GM20000 (cell line): ENCODE measurements around the gene PROM1.

Source experiments
- DNase-seq: peaks from one replicate; pipeline ENCODE4 v3.0.0; 2012; ENCODE audit warnings: low spot score
- TF ChIP-seq, protein P1 (sequence below): IDR thresholded peaks from 2 replicates; pipeline ENCODE4 v1.5.1; 2012; ENCODE audit warnings: mild to moderate bottlenecking, control low read depth; ENCODE audit errors: extremely low read depth, missing control alignments

Gene PROM1

GRCh38 chr4:16051980-16052379, 31.8 kb downstream of the PROM1 start:
- TF ChIP-seq, protein P1, sequence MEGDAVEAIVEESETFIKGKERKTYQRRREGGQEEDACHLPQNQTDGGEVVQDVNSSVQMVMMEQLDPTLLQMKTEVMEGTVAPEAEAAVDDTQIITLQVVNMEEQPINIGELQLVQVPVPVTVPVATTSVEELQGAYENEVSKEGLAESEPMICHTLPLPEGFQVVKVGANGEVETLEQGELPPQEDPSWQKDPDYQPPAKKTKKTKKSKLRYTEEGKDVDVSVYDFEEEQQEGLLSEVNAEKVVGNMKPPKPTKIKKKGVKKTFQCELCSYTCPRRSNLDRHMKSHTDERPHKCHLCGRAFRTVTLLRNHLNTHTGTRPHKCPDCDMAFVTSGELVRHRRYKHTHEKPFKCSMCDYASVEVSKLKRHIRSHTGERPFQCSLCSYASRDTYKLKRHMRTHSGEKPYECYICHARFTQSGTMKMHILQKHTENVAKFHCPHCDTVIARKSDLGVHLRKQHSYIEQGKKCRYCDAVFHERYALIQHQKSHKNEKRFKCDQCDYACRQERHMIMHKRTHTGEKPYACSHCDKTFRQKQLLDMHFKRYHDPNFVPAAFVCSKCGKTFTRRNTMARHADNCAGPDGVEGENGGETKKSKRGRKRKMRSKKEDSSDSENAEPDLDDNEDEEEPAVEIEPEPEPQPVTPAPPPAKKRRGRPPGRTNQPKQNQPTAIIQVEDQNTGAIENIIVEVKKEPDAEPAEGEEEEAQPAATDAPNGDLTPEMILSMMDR: no peak
- DNase-seq: no peak

GRCh38 chr4:16051132-16051531, 32.7 kb downstream of the PROM1 start:
- TF ChIP-seq, protein P1: no peak
- no peak for DNase-seq

DNA sequence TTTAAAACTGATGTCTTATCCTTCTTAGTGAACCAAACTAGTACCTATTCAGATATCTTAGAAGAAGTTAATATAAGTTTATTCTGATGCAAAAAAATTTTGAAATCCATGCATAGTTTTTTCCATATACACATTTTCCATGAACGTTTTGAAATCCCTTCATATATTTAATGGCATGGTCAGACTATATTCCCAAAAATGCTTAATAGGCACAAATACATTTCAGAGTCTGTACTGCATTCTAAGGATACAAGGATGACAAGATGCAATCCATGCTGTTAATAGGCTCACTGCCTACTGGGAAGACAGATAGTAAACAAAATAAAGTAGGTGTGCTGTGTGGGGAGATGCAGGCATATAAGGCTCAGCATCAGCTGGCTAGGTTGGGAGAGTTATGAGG, 33.2 kb downstream of the PROM1 start:
- TF ChIP-seq, protein P1: no peak
- no peak for DNase-seq

DNA sequence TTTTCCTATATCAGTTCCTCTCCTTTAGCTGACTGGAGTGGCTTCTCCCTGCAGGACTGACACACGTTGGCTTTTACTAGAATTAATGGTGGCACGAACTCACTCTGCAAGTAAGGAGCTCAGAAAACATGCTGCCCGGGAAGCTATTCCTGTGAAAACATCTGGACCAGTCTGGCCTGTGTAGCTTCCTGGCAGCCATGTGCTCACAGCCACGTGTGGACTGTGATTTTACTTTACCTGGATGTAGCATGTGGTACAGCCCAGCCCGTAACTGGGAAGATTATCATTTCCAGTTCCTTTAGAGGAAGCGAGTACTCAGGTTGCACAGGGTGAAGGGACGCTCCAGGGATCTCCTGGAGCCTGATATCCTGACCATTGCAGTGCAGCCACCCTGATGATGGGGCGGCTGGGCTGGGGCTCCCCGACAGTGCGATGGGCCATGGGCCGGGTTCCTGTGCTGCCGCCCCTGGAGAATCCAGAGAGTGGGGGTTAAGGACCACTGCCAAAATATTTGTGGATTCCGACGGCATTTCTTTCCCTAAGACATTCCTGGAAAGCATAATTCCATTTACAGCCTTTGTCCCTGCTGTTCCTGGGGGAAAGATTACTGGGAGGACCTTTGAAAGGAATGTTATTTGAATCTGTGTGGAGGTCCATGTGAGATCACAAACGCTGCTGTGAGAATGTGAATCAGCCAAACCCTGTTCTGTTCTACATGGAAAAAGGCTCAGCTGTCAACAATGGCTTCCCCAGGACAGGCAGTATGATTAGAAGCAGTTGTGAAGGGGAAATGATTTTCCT, 35.0 kb downstream of the PROM1 start:
- TF ChIP-seq, protein P1: no peak
- DNase-seq: no peak

GRCh38 chr4:16045687-16046086, 38.1 kb downstream of the PROM1 start:
- no peak for DNase-seq
- TF ChIP-seq, protein P1: no peak

GRCh38 chr4:16043642-16044498, 40.0 kb downstream of the PROM1 start:
- no peak for DNase-seq
- TF ChIP-seq, protein P1: no peak

DNA sequence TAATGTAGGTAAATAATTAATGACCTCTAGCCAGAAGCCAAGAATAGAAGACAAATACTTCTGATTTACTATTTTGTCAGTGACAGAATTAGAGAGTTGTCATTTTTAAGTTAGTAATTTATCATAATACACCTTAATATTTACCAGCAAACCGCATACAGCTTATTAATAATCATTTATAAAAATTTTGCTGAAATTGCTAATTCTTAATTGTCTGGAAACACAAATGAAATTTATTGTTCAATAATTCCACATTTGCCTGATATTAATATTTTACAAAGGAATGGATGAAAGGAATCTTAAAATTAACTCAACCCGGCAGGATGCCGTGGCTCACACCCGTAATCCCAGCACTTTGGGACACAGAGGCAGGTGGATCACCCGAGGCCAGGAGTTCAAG, 44.7 kb downstream of the PROM1 start:
- TF ChIP-seq, protein P1: no peak

More for the DNA sequence above, 44.7 kb downstream of the PROM1 start:
- no peak for DNase-seq
